Peyer's patch (tissue), 4 donors: Measurements from ENCODE around the gene TCF4.

Experiments used
- POLR2A ChIP-seq, 2 donors: fragments of 450-650 bp; IDR thresholded peaks; one replicate each; pipeline ENCODE4 v1.5.1; 2017; ENCODE audit warnings: antibody characterized with exemption in 2 of 2, mild to moderate bottlenecking in 2 of 2, moderate library complexity in 2 of 2
- TF ChIP-seq, protein P1 (sequence below), 6 experiments: fragments of 450-650 bp in 4 of 6; fragments of 200-600 bp in 2 of 6; sonication (generic) in 1 of 6; IDR thresholded peaks; one replicate each; pipeline ENCODE4 v1.5.1; 2017 to 2019; ENCODE audit warnings: antibody characterized with exemption in 6 of 6, mild to moderate bottlenecking in 3 of 6, moderate library complexity in 1 of 6

GRCh38 chr18:55228191-55228590, 359.8 kb downstream of the TCF4 start:
- TF ChIP-seq POLR2A (IDR thresholded peaks at IDR 0.05), result no peak
- TF ChIP-seq, protein P1, sequence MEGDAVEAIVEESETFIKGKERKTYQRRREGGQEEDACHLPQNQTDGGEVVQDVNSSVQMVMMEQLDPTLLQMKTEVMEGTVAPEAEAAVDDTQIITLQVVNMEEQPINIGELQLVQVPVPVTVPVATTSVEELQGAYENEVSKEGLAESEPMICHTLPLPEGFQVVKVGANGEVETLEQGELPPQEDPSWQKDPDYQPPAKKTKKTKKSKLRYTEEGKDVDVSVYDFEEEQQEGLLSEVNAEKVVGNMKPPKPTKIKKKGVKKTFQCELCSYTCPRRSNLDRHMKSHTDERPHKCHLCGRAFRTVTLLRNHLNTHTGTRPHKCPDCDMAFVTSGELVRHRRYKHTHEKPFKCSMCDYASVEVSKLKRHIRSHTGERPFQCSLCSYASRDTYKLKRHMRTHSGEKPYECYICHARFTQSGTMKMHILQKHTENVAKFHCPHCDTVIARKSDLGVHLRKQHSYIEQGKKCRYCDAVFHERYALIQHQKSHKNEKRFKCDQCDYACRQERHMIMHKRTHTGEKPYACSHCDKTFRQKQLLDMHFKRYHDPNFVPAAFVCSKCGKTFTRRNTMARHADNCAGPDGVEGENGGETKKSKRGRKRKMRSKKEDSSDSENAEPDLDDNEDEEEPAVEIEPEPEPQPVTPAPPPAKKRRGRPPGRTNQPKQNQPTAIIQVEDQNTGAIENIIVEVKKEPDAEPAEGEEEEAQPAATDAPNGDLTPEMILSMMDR (IDR thresholded peaks at IDR 0.05), result no peak
